Measurements from ENCODE around the gene TMEM208. TPM values are rescaled to one million over a fixed set of nuclear protein-coding genes. Genes with fewer than 3 reads are reported as not detected.

The TMEM208 gene
- total and polyA plus RNA-seq, 2 of the 8 experiments (the other 6 are each of a cell fraction or from before 2014, with no cell fraction given) = 37.7 to 100.0 TPM

GRCh38 chr16:67206129-67206837 lies 20.6 kb upstream of the TMEM208 start:
- ChIA-PET POLR2A (ENCODE audit: partially characterized antibody) (interaction anchor here (0.6 to 5.4 kb wide), 5 partner anchors 8 to 31 kb away, joined by 3 to 19 read pairs (median 3); partner anchors contain the start of gene TMEM208), CTCF (ENCODE audit: partially characterized antibody) (no interaction called here)
- no peak for FAIRE-seq
- Histone ChIP-seq H3K9ac (replicated peaks in 1 of 4; ENCODE audit: extremely low read depth in 1 of 4, low read depth in 3 of 4, low read length in 3 of 4) (no peak overlapping the region), H3K36me3 (ENCODE audit: control insufficient read depth in 2 of 4, insufficient read depth in 4 of 4, low read length in 3 of 4) (peaks cover 0 to 3% (median 0%) of the 10 kb centered on the region in 4 experiments; a peak in 3 of 8 replicates), H2AK5ac (ENCODE audit: low read depth, low read length) (no peak overlapping the region), H3K18ac (ENCODE audit: extremely low read depth, low read length) (no peak overlapping the region), H3K27me3 (replicated peaks in 1 of 4; ENCODE audit: control insufficient read depth in 3 of 4, extremely low read depth in 1 of 4, insufficient read depth in 3 of 4, low read length in 3 of 4) (peaks cover 0 to 2% (median 0%) of the 10 kb centered on the region in 4 experiments; a peak in 1 of 7 replicates), H2BK5ac (ENCODE audit: low read depth, low read length) (no peak overlapping the region), H3K23me2 (ENCODE audit: low read depth, low read length) (no peaks in the 10 kb centered on the region), H2BK15ac (ENCODE audit: low read length) (no peak overlapping the region), H4K5ac (ENCODE audit: insufficient read length, low read depth, low read length) (no peak overlapping the region), H3K23ac (ENCODE audit: insufficient read length) (no peak overlapping the region), H2BK20ac (ENCODE audit: low read length) (no peak overlapping the region), H3K56ac (replicated peaks; ENCODE audit: insufficient read length, low read depth, low read length) (no peak overlapping the region), H4K8ac (ENCODE audit: extremely low read depth, insufficient read depth, low read length) (no peak overlapping the region), H4K20me1 (replicated peaks in 1 of 2; ENCODE audit: control insufficient read depth in 1 of 2, insufficient read depth in 2 of 2, low read length in 2 of 2) (peaks cover 0 to 2% of the 10 kb centered on the region in 2 experiments), H3K79me2 (ENCODE audit: control insufficient read depth in 1 of 2, insufficient read depth in 2 of 2, low read length in 2 of 2) (no peaks in the 10 kb centered on the region), H3K4ac (replicated peaks; ENCODE audit: insufficient read length, low read depth, low read length) (no peak overlapping the region), H3K27ac (ENCODE audit: low read depth, low read length) (no peak overlapping the region), H3K4me2 (ENCODE audit: insufficient read depth in 1 of 2, low read depth in 2 of 2, low read length in 2 of 2) (no peak overlapping the region), H2BK120ac (replicated peaks; ENCODE audit: low read depth, low read length) (no peak overlapping the region), H3K9me3 (ENCODE audit: insufficient read depth in 2 of 2, low read depth in 1 of 2, low read length in 1 of 2) (no peaks in the 10 kb centered on the region), H3K79me1 (ENCODE audit: low read depth, low read length) (no peaks in the 10 kb centered on the region), H2BK12ac (ENCODE audit: low read depth, low read length) (no peak overlapping the region), H4K91ac (replicated peaks; ENCODE audit: insufficient read length, low read length) (no peak overlapping the region), H3K4me3 (ENCODE audit: extremely low read depth in 1 of 4, insufficient read depth in 2 of 4, low read depth in 3 of 4, low read length in 4 of 4) (no peak overlapping the region), H3K14ac (ENCODE audit: insufficient read length) (no peak overlapping the region), H2AFZ (ENCODE audit: low read length) (no peak overlapping the region), H3K4me1 (replicated peaks in 1 of 4; ENCODE audit: control insufficient read depth in 3 of 4, insufficient read depth in 4 of 4, low read length in 3 of 4) (peaks cover 0 to 10% (median 1%) of the 10 kb centered on the region in 4 experiments; a peak in 2 of 7 replicates)
- WGBS, 2 experiments (ENCODE audit: extremely low coverage in 1 of 2, insufficient coverage in 1 of 2, insufficient read length in 1 of 2, insufficient replicate concordance in 2 of 2, low coverage in 1 of 2, low lambda C conversion rate in 2 of 2, missing lambda C conversion rate in 1 of 2) = 89% methylated on average over 8 of the region's 8 CpGs; no CpG with 5 or more reads in 1 of the 2 experiments
- DNase-seq (ENCODE audit: low read depth in 1 of 2, low spot score in 2 of 2) = no peak
- TF ChIP-seq JUND (IDR thresholded peaks at IDR 0.05; ENCODE audit: low read length) (no peak), RFX5 (IDR thresholded peaks at IDR 0.05; ENCODE audit: borderline replicate concordance, low read depth, low read length) (no peak), CHD2 (IDR thresholded peaks at IDR 0.05; ENCODE audit: low read length) (no peak), CREB1 (IDR thresholded peaks at IDR 0.05) (no peak), KDM4A (IDR thresholded peaks at IDR 0.05; ENCODE audit: low read depth, low read length, severe bottlenecking) (no peak), CHD1 (IDR thresholded peaks at IDR 0.05; ENCODE audit: low read depth, low read length) (no peak), RNF2 (IDR thresholded peaks at IDR 0.05; ENCODE audit: borderline replicate concordance, low read depth, low read length, missing control alignments, poor library complexity, severe bottlenecking) (no peak), FOSL1 (IDR thresholded peaks at IDR 0.05; ENCODE audit: insufficient read depth, low read depth, low read length) (no peak), POU5F1 (IDR thresholded peaks at IDR 0.05; ENCODE audit: low read depth, low read length) (no peak), CBX5 (IDR thresholded peaks at IDR 0.05; ENCODE audit: low read depth, low read length) (no peak), CTBP2 (IDR thresholded peaks at IDR 0.05; ENCODE audit: borderline replicate concordance, insufficient read depth, insufficient read length, low read length) (no peak)
